ENCODE results near the gene KRTAP21-2.
"Not testable (repeated sequence)": the region's sequence is repeated elsewhere in the genome, so short reads cannot be mapped to it uniquely, and the experiment has no call there.

Gene KRTAP21-2

GRCh38 chr21:30747159-30747558 lies at the start of gene KRTAP21-2:
Gene KRTAP21-2, minus strand, starts transcription at chr21:30747259. Its CDS starts 57 bp downstream, at chr21:30747202.
- no peak for FAIRE-seq

GRCh38 chr21:30793581-30794314 lies 46.7 kb upstream of the KRTAP21-2 start:
- no peak for FAIRE-seq
- no peak for DNase-seq (ENCODE audit: low spot score)

More at GRCh38 chr21:30747159-30747558, at the start of gene KRTAP21-2:
- no peak for DNase-seq (ENCODE audit: low spot score)

GRCh38 chr21:30779249-30779648 lies 32.2 kb upstream of the KRTAP21-2 start:
- FAIRE-seq: peak; percentile 50

GRCh38 chr21:30769724-30770431 lies 22.8 kb upstream of the KRTAP21-2 start:
- no peak for DNase-seq (ENCODE audit: low spot score)
- FAIRE-seq: no peak

More at GRCh38 chr21:30779249-30779648, 32.2 kb upstream of the KRTAP21-2 start:
- DNase-seq (ENCODE audit: low spot score): no peak

- DNase-seq (ENCODE audit: low spot score) (no peak), FAIRE-seq (no peak)
Measured at GRCh38 chr21:30760776-30761175, 13.7 kb upstream of the KRTAP21-2 start.

GRCh38 chr21:30758306-30758705 lies 11.2 kb upstream of the KRTAP21-2 start:
- no peak for FAIRE-seq
- no peak for DNase-seq (ENCODE audit: low spot score)

- FAIRE-seq: not testable (repeated sequence)
Measured at GRCh38 chr21:30755328-30755727, 8.3 kb upstream of the KRTAP21-2 start, which contains the start of gene KRTAP21-1. Gene KRTAP21-1, minus strand, starts transcription at chr21:30755428. Its CDS starts 50 bp downstream, at chr21:30755378.

GRCh38 chr21:30740462-30740861 lies 6.6 kb downstream of the KRTAP21-2 start:
- FAIRE-seq (no peak), DNase-seq (ENCODE audit: low spot score) (no peak)

More at GRCh38 chr21:30755328-30755727, 8.3 kb upstream of the KRTAP21-2 start, which contains the start of gene KRTAP21-1:
- not testable (repeated sequence) for DNase-seq (ENCODE audit: low spot score)

- FAIRE-seq (no peak), DNase-seq (ENCODE audit: low spot score) (no peak)
Measured at GRCh38 chr21:30733026-30733425, 14.0 kb downstream of the KRTAP21-2 start.

- no peak for FAIRE-seq
- no peak for DNase-seq (ENCODE audit: low spot score)
Measured at GRCh38 chr21:30726726-30727125, 20.3 kb downstream of the KRTAP21-2 start.

- peak; percentile 57 for DNase-seq (ENCODE audit: low spot score)
- FAIRE-seq: peak; percentile 88
Measured at GRCh38 chr21:30719401-30719800, 27.7 kb downstream of the KRTAP21-2 start.

GRCh38 chr21:30718239-30718909 lies 28.7 kb downstream of the KRTAP21-2 start, which contains the start of gene KRTAP21-3:
Gene KRTAP21-3, minus strand, starts transcription at chr21:30718777. Its CDS starts 18 bp downstream, at chr21:30718759.
- DNase-seq (ENCODE audit: low spot score): peak; percentile 63

GRCh38 chr21:30717105-30717504 lies 30.0 kb downstream of the KRTAP21-2 start:
- FAIRE-seq: peak; percentile 74

More at GRCh38 chr21:30718239-30718909, 28.7 kb downstream of the KRTAP21-2 start, which contains the start of gene KRTAP21-3:
- FAIRE-seq: peak; percentile 83

GRCh38 chr21:30714946-30715345 lies 32.1 kb downstream of the KRTAP21-2 start:
- no peak for FAIRE-seq
- DNase-seq (ENCODE audit: low spot score): no peak

More at GRCh38 chr21:30717105-30717504, 30.0 kb downstream of the KRTAP21-2 start:
- DNase-seq (ENCODE audit: low spot score): peak; percentile 44

GRCh38 chr21:30714456-30714855 lies 32.6 kb downstream of the KRTAP21-2 start:
- DNase-seq (ENCODE audit: low spot score) (peak; percentile 22), FAIRE-seq (no peak)

GRCh38 chr21:30713766-30714165 lies 33.3 kb downstream of the KRTAP21-2 start:
- no peak for FAIRE-seq
- DNase-seq (ENCODE audit: low spot score): peak; percentile 37

GRCh38 chr21:30710499-30710898 lies 36.6 kb downstream of the KRTAP21-2 start:
- peak; percentile 70 for FAIRE-seq
- no peak for DNase-seq (ENCODE audit: low spot score)

- FAIRE-seq (peak; percentile 52), DNase-seq (ENCODE audit: low spot score) (no peak)
Measured at GRCh38 chr21:30707409-30707808, 39.6 kb downstream of the KRTAP21-2 start.

Data from urothelium cell line (cell line).